ENCODE measurements around the gene CREB5.

DNA sequence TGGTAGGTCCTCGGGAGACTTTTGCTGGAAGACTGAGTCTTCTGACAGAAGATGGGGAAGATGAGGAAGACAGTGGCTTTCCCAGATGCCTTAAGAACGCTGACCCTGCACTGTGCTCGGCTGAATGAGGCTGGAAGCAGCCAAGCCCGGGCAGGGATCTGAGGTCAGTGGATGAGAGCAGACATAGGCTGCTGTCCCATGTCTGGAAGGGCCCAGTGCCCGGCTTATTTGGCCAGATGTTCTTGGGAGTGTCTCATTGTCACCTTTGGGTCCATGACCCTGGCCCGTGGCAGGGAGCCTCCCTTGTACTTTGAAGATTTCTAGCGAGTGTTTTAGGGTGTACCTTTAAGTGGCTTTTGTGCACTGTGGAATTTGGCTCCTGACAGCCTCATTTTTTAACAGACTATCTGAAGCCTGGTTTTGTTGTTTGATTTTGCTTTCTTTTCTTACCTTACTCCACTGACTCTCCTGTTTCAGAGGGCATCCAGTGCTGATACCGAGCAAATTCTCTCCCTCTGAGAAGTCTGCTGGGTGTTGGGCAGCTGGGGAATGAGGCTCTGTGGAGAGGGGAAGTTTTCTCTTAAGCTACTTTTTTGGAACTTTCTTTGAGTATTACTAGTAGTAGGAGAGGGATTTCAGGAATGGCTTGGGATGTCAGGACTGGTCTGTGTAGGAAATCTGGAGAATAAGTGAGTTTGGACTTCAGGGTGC lies 61.4 kb downstream of the CREB5 start:
- no peak for TF ChIP-seq POLR2A (IDR thresholded peaks at IDR 0.05; ENCODE audit: low read depth, low read length)
- TF ChIP-seq TAF1 (IDR thresholded peaks at IDR 0.05; ENCODE audit: borderline replicate concordance, low read depth, low read length), result no peak
- TF ChIP-seq POLR2AphosphoS5 (IDR thresholded peaks at IDR 0.05; ENCODE audit: low read depth, low read length), result no peak

Measured in GM12892 (cell line).